Panc1 (cell line): ENCODE measurements around the gene CSK. TPM values are rescaled to one million over a fixed set of nuclear protein-coding genes. Genes with fewer than 3 reads are reported as not detected.

ENCODE experiments used
- ATAC-seq: fragments of 200-7000 bp; cut with Tn5 transposase; 2 replicates; pipeline ENCODE4 v1.9.1; 2020; ENCODE audit warnings: mild to moderate bottlenecking, moderate library complexity
- BruUV-seq: library from RNA; stranded (reverse); fragments of 400-500 nt; replicated peaks from 2 replicates; lab custom pipeline; 2021; lab: Mats Ljungman, UMichigan
- CTCF ChIA-PET: fragments of 300-600 bp; sonication (Branson Sonifier 250); formaldehyde crosslinking; loops from one replicate; lab custom pipeline; 2022; ENCODE audit warnings: antibody characterized with exemption; lab: Charles Lee
- POLR2A ChIA-PET: fragments of 300-600 bp; sonication (Branson Sonifier 250); formaldehyde crosslinking; loops from one replicate; lab custom pipeline; 2022; ENCODE audit warnings: antibody characterized with exemption; lab: Charles Lee
- DNase-seq: peaks from one replicate; pipeline ENCODE4 v3.0.0-alpha.2; 2010; ENCODE audit warnings: low read depth, low spot score
- H3K27ac ChIP-seq: 2 replicates; pipeline ENCODE4 v1.5.1; 2011; ENCODE audit warnings: mild to moderate bottlenecking, low read length, inconsistent platforms
- H3K27me3 ChIP-seq: fragments of 200-500 bp; sonication (Bioruptor generic); 2 replicates; pipeline ENCODE4 v1.6.0; 2014; ENCODE audit warnings: low read length, inconsistent platforms; ENCODE audit not compliant: control insufficient read depth, insufficient read depth
- H3K36me3 ChIP-seq: fragments of 200-500 bp; sonication (Bioruptor generic); 2 replicates; pipeline ENCODE4 v1.5.1; 2014; ENCODE audit warnings: inconsistent platforms, mild to moderate bottlenecking, low read length, moderate library complexity; ENCODE audit not compliant: control insufficient read depth, insufficient read depth
- H3K4me1 ChIP-seq: 2 replicates; pipeline ENCODE4 v1.5.1; 2011; ENCODE audit warnings: inconsistent platforms, mild to moderate bottlenecking, low read length, moderate library complexity; ENCODE audit not compliant: control insufficient read depth, insufficient read depth
- H3K4me3 ChIP-seq, 2 experiments: 2 replicates each; pipeline ENCODE4 v1.5.1; 2011 to 2012; ENCODE audit warnings: low read depth in 2 of 2, low read length in 2 of 2, mild to moderate bottlenecking in 2 of 2, inconsistent platforms in 1 of 2, moderate library complexity in 1 of 2
- H3K9me3 ChIP-seq: fragments of 200-500 bp; sonication (Bioruptor generic); 2 replicates; pipeline ENCODE4 v1.5.1; 2014; ENCODE audit warnings: low read depth, mild to moderate bottlenecking, inconsistent platforms, low read length, moderate library complexity; ENCODE audit not compliant: control insufficient read depth, insufficient read depth
- CTCF ChIP-seq: fragments of 450-650 bp; IDR thresholded peaks from 2 replicates; pipeline ENCODE4 v1.5.1; 2017; ENCODE audit warnings: mild to moderate bottlenecking
- POLR2AphosphoS5 ChIP-seq: IDR thresholded peaks from 2 replicates; pipeline ENCODE4 v1.6.1; 2012; ENCODE audit warnings: mild to moderate bottlenecking, low read depth, low read length, moderate library complexity
- SIN3A ChIP-seq: IDR thresholded peaks from 2 replicates; pipeline ENCODE4 v1.6.1; 2012; ENCODE audit warnings: low read depth, mild to moderate bottlenecking, low read length, moderate library complexity, borderline replicate concordance; ENCODE audit not compliant: insufficient read depth
- TCF7L2 ChIP-seq: IDR thresholded peaks from 2 replicates; pipeline ENCODE4 v1.6.1; 2011; ENCODE audit warnings: mild to moderate bottlenecking, low read depth, low read length, inconsistent platforms
- in situ Hi-C: cut with HindIII; loops from 2 replicates; pipeline ENCODE4 v1.10.0; 2016; ENCODE audit warnings: low sequenced_read_pairs, low pct_unique_long_range_greater_than_20kb
- intact Hi-C: fragments of 100-400 bp; cut with micrococcal nuclease; formaldehyde crosslinking; loops from one replicate; pipeline ENCODE4 v1.10.0; 2022; ENCODE audit not compliant: unreplicated experiment
- total RNA-seq: library from RNA; stranded (reverse); gene quantifications from one replicate; pipeline ENCODE4 v1.2.1, GENCODE V29; 2021; ENCODE audit not compliant: unreplicated experiment
- TF ChIP-seq, protein P1 (sequence below), 2 experiments: IDR thresholded peaks; 2 replicates each; pipeline ENCODE4 v1.6.1; 2011 to 2012; ENCODE audit warnings: low read depth in 2 of 2, control low read depth in 1 of 2, low read length in 1 of 2, mild to moderate bottlenecking in 1 of 2, moderate library complexity in 1 of 2; ENCODE audit not compliant: insufficient read depth in 1 of 2

Gene CSK
- total RNA-seq, 1 experiment from 2014 or later: 81.4 TPM

GRCh38 chr15:74779162-74779648 is 2.7 kb upstream of the CSK start:
- intact Hi-C loops: loop anchor here (10.0 kb wide), 2 partner anchors 56 to 176 kb away; partner anchors contain the start of gene RPP25
- Histone ChIP-seq H3K27me3 (no peaks in the 10 kb centered on the region), H3K4me1 (peaks cover 38% of the 10 kb centered on the region), H3K4me3 (no peak overlapping the region), H3K36me3 (peaks cover 3% of the 10 kb centered on the region; the same call in 1 of the 2 replicates), H3K27ac (no peak overlapping the region), H3K9me3 (no peaks in the 10 kb centered on the region)
- DNase-seq: no peak
- BruUV-seq: no TSS peak
- ChIA-PET CTCF (interaction anchor here (0.6 to 1.1 kb wide), 3 partner anchors 10 to 63 kb away, joined by 5 to 6 read pairs (median 6); no protein-coding TSS in a partner anchor), POLR2A (no interaction called here)
- in situ Hi-C loops: no loop called here
- ATAC-seq: no peak
- no peak for TF ChIP-seq SIN3A
- no peak for TF ChIP-seq CTCF
- TF ChIP-seq POLR2AphosphoS5: no peak
- TF ChIP-seq, protein P1, sequence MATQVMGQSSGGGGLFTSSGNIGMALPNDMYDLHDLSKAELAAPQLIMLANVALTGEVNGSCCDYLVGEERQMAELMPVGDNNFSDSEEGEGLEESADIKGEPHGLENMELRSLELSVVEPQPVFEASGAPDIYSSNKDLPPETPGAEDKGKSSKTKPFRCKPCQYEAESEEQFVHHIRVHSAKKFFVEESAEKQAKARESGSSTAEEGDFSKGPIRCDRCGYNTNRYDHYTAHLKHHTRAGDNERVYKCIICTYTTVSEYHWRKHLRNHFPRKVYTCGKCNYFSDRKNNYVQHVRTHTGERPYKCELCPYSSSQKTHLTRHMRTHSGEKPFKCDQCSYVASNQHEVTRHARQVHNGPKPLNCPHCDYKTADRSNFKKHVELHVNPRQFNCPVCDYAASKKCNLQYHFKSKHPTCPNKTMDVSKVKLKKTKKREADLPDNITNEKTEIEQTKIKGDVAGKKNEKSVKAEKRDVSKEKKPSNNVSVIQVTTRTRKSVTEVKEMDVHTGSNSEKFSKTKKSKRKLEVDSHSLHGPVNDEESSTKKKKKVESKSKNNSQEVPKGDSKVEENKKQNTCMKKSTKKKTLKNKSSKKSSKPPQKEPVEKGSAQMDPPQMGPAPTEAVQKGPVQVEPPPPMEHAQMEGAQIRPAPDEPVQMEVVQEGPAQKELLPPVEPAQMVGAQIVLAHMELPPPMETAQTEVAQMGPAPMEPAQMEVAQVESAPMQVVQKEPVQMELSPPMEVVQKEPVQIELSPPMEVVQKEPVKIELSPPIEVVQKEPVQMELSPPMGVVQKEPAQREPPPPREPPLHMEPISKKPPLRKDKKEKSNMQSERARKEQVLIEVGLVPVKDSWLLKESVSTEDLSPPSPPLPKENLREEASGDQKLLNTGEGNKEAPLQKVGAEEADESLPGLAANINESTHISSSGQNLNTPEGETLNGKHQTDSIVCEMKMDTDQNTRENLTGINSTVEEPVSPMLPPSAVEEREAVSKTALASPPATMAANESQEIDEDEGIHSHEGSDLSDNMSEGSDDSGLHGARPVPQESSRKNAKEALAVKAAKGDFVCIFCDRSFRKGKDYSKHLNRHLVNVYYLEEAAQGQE (IDR thresholded peaks at IDR 0.05; ENCODE audit: insufficient read depth in 1 of 2, low read depth in 2 of 2, low read length in 1 of 2): no peak
- TF ChIP-seq TCF7L2: no peak

DNA sequence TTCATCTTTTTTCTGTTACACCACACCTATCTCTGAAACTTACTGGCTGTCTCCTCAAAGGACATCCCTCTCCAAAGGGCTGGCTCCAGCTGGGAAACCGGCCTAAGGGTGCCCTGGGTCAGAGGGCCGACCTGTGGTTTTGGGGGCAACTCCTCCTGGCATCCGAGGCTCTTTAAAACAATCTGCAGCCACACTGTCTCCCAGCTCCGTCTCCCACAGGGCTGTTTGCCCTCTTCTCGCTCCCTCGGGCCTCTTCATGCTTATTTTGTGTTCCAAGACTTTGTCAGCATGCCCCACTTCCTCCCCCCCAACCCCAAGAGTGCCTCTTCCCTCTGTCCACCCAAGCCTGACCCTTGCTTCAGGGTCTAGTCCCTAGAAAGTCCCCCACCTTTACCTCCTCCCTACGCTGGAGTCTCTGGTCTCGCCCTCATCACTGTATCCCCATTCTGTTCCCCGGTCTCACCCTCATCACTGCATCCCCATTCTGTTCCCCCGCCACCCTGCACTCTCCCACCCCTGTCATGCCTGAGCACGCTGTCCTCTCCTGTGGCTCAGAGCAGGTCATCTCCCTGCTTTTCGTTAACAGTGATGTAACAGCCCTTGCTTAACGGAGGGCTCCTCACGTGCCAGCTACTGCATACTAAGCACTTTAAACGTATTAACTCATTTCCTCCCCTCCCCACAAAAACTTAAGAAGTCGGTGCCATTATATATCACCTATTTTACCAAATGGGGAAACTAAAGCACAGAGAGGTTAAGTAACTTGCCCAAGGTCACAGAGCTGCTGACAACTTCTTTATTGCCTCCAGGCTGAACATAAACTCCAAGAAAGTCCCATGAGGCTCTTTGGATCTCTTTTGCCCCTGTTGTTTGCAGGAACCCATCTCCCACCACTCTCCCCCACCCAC is 1.1 kb upstream of the CSK start:
- no TSS peak for BruUV-seq
- no peak for DNase-seq
- ATAC-seq: no peak
- no peaks in the 10 kb centered on the region for H3K9me3 ChIP-seq
- CTCF ChIA-PET: interaction anchor here (0.5 to 2.0 kb wide), 4 partner anchors 10 to 85 kb away, joined by 3 to 10 read pairs (median 4); no protein-coding TSS in a partner anchor
- TF ChIP-seq TCF7L2 (no peak), SIN3A (no peak), CTCF (no peak), POLR2AphosphoS5 (no peak)
- TF ChIP-seq, protein P1 (IDR thresholded peaks at IDR 0.05; ENCODE audit: insufficient read depth in 1 of 2, low read depth in 2 of 2, low read length in 1 of 2): no peak
- H3K4me3 ChIP-seq: peak overlapping the region in 1 of 2 experiments; percentile 56; a peak in 2 of 4 replicates
- peaks cover 43% of the 10 kb centered on the region for H3K4me1 ChIP-seq
- intact Hi-C loops (no loop called here), in situ Hi-C loops (no loop called here)
- peaks cover 3% of the 10 kb centered on the region; the same call in 1 of the 2 replicates for H3K36me3 ChIP-seq
- H3K27me3 ChIP-seq: no peaks in the 10 kb centered on the region
- POLR2A ChIA-PET: no interaction called here
- peak overlapping the region; percentile 61; the same call in 1 of the 2 replicates for H3K27ac ChIP-seq
